ENCODE results near the gene ZC2HC1B. TPM values are rescaled to one million over a fixed set of nuclear protein-coding genes. Genes with fewer than 3 reads are reported as not detected.

Gene ZC2HC1B
- total and polyA plus RNA-seq, 10 donors, result 0.17 to 0.85 (median 0.30) TPM; not detected in 5

DNA sequence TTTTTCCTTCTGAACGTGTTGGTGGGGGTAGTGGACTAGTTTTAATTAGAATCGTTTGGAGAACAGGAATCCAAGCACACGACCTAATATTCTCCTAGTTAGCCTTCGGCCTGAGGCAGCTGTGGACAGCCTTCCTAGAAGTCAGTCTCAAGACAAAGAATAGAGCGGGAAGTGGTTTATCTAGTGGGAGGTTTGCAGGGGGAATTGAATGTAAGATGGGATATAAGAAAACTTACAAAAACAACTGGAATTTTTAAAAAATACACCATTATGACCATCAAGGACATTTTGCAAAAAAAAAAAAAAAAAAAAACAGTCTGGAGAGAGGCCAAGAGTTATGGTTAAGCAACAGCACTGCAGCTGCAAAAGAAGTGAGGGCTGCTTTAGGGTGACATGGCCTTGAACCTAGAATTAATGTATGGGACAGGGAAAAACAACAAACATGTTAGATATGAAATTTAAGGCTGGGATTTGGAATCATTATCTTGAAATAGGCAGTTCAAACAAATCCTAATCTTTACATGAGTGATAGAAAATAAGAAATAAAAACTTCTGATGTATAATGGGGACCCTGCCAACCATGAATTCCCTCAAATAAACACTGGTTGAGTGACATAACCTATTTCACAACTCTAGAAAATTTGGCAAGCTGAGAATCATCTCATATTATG lies 103.6 kb downstream of the ZC2HC1B start:
- Histone ChIP-seq H3K9me3 (no peaks in the 10 kb centered on the region), H3K36me3 (peaks cover 0 to 22% (median 0%) of the 10 kb centered on the region in 6 donors), H3K27ac (no peak overlapping the region), H3K27me3 (replicated peaks in 1 of 7) (no peaks in the 10 kb centered on the region), H3K4me1 (peaks cover 0 to 53% (median 7%) of the 10 kb centered on the region in 6 donors), H3K4me3 (no peak overlapping the region)
- DNase-seq, result no peak
- intact Hi-C loops (cut with DNase I; ENCODE audit: low total_unique reads), result no loop called here
- TF ChIP-seq, protein P1, sequence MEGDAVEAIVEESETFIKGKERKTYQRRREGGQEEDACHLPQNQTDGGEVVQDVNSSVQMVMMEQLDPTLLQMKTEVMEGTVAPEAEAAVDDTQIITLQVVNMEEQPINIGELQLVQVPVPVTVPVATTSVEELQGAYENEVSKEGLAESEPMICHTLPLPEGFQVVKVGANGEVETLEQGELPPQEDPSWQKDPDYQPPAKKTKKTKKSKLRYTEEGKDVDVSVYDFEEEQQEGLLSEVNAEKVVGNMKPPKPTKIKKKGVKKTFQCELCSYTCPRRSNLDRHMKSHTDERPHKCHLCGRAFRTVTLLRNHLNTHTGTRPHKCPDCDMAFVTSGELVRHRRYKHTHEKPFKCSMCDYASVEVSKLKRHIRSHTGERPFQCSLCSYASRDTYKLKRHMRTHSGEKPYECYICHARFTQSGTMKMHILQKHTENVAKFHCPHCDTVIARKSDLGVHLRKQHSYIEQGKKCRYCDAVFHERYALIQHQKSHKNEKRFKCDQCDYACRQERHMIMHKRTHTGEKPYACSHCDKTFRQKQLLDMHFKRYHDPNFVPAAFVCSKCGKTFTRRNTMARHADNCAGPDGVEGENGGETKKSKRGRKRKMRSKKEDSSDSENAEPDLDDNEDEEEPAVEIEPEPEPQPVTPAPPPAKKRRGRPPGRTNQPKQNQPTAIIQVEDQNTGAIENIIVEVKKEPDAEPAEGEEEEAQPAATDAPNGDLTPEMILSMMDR (IDR thresholded peaks at IDR 0.05 in 8 of 11, conservative IDR thresholded peaks at IDR 0.05 in 3 of 11), result no peak
- TF ChIP-seq POLR2A (IDR thresholded peaks at IDR 0.05) (no peak), POLR2AphosphoS5 (IDR thresholded peaks at IDR 0.05) (no peak)
- WGBS, 5 donors, result 72 to 80% (median 75%) methylated on average over 5 of the region's 5 CpGs

GRCh38 chr6:143969077-143969476 lies 104.8 kb downstream of the ZC2HC1B start:
- H3K4me3 ChIP-seq, result no peak overlapping the region
- H3K36me3 ChIP-seq, result peaks cover 0 to 18% (median 0%) of the 10 kb centered on the region in 6 donors
- H3K27me3 ChIP-seq (replicated peaks in 1 of 7), result no peaks in the 10 kb centered on the region
- TF ChIP-seq POLR2A (IDR thresholded peaks at IDR 0.05) (no peak), POLR2AphosphoS5 (IDR thresholded peaks at IDR 0.05) (no peak)
- TF ChIP-seq, protein P1 (IDR thresholded peaks at IDR 0.05 in 8 of 11, conservative IDR thresholded peaks at IDR 0.05 in 3 of 11), result no peak
- WGBS, 5 donors, result 48 to 68% (median 53%) methylated on average over 2 of the region's 2 CpGs
- H3K27ac ChIP-seq, result no peak overlapping the region
- peaks cover 0 to 48% (median 7%) of the 10 kb centered on the region in 6 donors for H3K4me1 ChIP-seq
- no peak for DNase-seq
- H3K9me3 ChIP-seq, result no peaks in the 10 kb centered on the region
- intact Hi-C loops (cut with DNase I; ENCODE audit: low total_unique reads), result no loop called here

- Histone ChIP-seq H3K9me3 (no peaks in the 10 kb centered on the region), H3K27ac (no peak overlapping the region), H3K4me1 (peaks cover 0 to 32% (median 3%) of the 10 kb centered on the region in 6 donors), H3K27me3 (replicated peaks in 1 of 7) (no peaks in the 10 kb centered on the region), H3K4me3 (no peak overlapping the region), H3K36me3 (peaks cover 0 to 4% (median 0%) of the 10 kb centered on the region in 6 donors)
- TF ChIP-seq POLR2AphosphoS5 (IDR thresholded peaks at IDR 0.05) (no peak), POLR2A (IDR thresholded peaks at IDR 0.05) (no peak)
- TF ChIP-seq, protein P1 (IDR thresholded peaks at IDR 0.05 in 8 of 11, conservative IDR thresholded peaks at IDR 0.05 in 3 of 11), result no peak
- WGBS, 5 donors, result 72 to 86% (median 79%) methylated on average over 6 of the region's 6 CpGs
- intact Hi-C loops (cut with DNase I; ENCODE audit: low total_unique reads), result no loop called here
- DNase-seq, result no peak
Observed at GRCh38 chr6:143970456-143971218, 106.4 kb downstream of the ZC2HC1B start.

All from spleen (tissue), 11 donors.